GM23338 (cell line): ENCODE measurements around the gene ARHGEF11.

Source experiments
- CREB1 ChIP-seq: fragments of 250-450 bp; sonication (Bioruptor Pico); IDR thresholded peaks from 2 replicates; pipeline ENCODE4 v1.5.0; 2020; ENCODE audit warnings: low read depth, mild to moderate bottlenecking, moderate library complexity
- CTCF ChIP-seq, 2 experiments: fragments of 200-600 bp in 1 of 2; sonication (generic) in 1 of 2; conservative IDR thresholded peaks; 2 replicates each; pipeline versions ENCODE4 v1.5.1 to v1.6.1; 2016 to 2017; ENCODE audit warnings: antibody characterized with exemption in 2 of 2, low read depth in 2 of 2, mild to moderate bottlenecking in 2 of 2, moderate library complexity in 1 of 2
- EZH2phosphoT487 ChIP-seq: fragments of 200-600 bp; sonication (generic); IDR thresholded peaks from one replicate; pipeline ENCODE4 v1.8.1; 2018; ENCODE audit warnings: antibody characterized with exemption; ENCODE audit not compliant: unreplicated experiment
- JUNB ChIP-seq: IDR thresholded peaks from one replicate; pipeline ENCODE4 v1.6.1; 2016; ENCODE audit warnings: antibody characterized with exemption; ENCODE audit not compliant: unreplicated experiment
- NANOG ChIP-seq: IDR thresholded peaks from 2 replicates; pipeline ENCODE4 v1.6.1; 2016; ENCODE audit warnings: antibody characterized with exemption, borderline replicate concordance
- ZNF114 ChIP-seq: fragments of 250-450 bp; sonication (Bioruptor Pico); IDR thresholded peaks from 2 replicates; pipeline ENCODE4 v1.5.0; 2020; ENCODE audit warnings: mild to moderate bottlenecking, moderate library complexity

GRCh38 chr1:157006676-157007075 lies 38.9 kb downstream of the ARHGEF11 start:
- TF ChIP-seq CTCF (conservative IDR thresholded peaks at IDR 0.05; ENCODE audit: low read depth in 2 of 2) (no peak), NANOG (no peak), JUNB (no peak), EZH2phosphoT487 (no peak), CREB1 (CRISPR knock-in tag) (no peak), ZNF114 (no peak)
